HG02798 (cell line): Measurements from ENCODE around the gene PRSS53.

Experiments used
- ATAC-seq: cut with Tn5 transposase; IDR thresholded peaks from one replicate; pipeline ENCODE4 v1.9.1; 2021; ENCODE audit warnings: mild to moderate bottlenecking; ENCODE audit not compliant: unreplicated experiment, poor library complexity

The PRSS53 gene

DNA sequence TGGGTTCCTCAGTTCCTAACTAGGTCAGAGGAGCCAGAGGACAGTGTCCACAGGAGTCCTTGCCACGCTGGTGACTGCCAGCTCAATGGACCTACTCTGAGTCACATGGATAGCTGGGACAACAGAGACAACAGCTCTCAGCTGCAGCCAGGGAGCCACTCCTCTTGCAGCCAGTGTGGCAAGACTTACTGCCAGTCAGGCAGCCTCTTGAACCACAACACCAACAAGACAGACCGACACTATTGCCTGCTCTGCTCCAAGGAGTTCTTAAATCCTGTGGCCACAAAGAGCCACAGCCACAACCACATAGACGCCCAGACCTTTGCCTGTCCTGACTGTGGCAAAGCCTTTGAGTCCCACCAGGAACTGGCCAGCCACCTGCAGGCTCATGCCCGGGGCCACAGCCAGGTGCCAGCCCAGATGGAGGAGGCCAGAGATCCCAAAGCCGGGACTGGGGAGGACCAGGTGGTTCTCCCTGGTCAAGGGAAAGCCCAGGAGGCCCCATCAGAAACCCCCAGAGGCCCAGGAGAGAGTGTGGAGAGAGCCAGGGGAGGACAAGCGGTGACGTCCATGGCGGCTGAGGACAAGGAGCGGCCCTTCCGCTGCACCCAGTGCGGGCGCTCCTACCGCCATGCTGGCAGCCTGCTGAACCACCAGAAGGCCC, 7.9 kb downstream of the PRSS53 start:
- no peak for ATAC-seq

- ATAC-seq, result no peak
Measured at GRCh38 chr16:31080035-31080629, 8.6 kb downstream of the PRSS53 start.

GRCh38 chr16:31079342-31079944, 9.3 kb downstream of the PRSS53 start:
- ATAC-seq, result no peak

- ATAC-seq, result no peak
Measured at GRCh38 chr16:31078597-31079341, 10.0 kb downstream of the PRSS53 start.

DNA sequence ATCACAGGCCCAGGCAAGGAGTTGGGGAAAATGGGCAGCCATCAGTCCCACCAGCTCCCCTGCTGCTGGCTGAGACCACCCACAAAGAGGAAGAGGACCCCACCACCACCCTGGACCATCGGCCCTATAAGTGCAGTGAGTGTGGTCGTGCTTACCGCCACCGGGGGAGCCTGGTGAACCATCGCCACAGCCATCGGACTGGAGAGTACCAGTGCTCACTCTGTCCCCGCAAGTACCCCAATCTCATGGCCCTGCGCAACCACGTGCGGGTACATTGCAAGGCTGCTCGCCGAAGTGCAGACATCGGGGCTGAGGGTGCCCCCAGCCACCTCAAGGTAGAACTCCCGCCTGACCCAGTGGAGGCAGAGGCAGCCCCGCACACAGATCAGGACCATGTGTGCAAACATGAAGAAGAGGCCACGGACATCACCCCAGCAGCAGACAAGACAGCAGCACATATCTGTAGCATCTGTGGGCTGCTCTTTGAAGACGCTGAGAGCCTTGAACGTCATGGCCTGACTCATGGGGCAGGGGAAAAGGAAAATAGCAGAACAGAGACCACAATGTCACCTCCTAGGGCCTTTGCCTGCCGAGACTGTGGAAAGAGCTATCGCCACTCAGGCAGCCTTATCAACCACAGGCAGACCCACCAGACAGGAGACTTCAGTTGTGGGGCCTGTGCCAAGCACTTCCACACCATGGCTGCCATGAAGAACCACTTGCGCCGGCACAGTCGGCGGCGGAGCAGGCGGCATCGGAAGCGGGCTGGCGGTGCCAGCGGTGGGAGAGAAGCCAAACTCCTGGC, 10.9 kb downstream of the PRSS53 start:
- no peak for ATAC-seq

- ATAC-seq, result no peak
Measured at GRCh38 chr16:31077024-31077423, 11.7 kb downstream of the PRSS53 start.

- ATAC-seq, result no peak
Measured at GRCh38 chr16:31076319-31076718, 12.4 kb downstream of the PRSS53 start.

DNA sequence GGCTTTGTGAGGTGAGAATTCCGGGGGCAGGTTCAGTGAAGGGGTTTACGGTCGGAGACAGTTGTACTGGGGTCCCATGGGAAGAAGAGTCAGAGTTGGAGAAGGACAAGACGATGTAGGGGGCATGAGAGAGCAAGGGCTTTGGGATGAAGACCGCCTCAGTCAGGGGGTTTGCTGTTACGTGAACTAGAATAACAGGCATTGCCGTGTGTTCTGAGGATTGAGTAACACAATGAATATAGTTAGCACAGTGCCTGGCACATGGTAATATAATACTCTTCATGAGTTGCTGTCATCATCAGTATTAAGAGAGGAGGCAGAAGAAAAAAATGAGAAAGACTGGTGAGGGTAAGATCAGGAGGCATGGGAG, 13.9 kb downstream of the PRSS53 start:
- no peak for ATAC-seq

GRCh38 chr16:31073970-31074813, 14.6 kb downstream of the PRSS53 start, which contains the start of the genes ZNF646 and ZNF668:
Gene ZNF646 (plus strand): TSS chr16:31074422. CDS start chr16:31076325, 1,903 bp downstream.
Gene ZNF668 (minus strand): TSS chr16:31074240. CDS start chr16:31064459, 9,781 bp downstream.
- ATAC-seq, result peak; percentile 77

DNA sequence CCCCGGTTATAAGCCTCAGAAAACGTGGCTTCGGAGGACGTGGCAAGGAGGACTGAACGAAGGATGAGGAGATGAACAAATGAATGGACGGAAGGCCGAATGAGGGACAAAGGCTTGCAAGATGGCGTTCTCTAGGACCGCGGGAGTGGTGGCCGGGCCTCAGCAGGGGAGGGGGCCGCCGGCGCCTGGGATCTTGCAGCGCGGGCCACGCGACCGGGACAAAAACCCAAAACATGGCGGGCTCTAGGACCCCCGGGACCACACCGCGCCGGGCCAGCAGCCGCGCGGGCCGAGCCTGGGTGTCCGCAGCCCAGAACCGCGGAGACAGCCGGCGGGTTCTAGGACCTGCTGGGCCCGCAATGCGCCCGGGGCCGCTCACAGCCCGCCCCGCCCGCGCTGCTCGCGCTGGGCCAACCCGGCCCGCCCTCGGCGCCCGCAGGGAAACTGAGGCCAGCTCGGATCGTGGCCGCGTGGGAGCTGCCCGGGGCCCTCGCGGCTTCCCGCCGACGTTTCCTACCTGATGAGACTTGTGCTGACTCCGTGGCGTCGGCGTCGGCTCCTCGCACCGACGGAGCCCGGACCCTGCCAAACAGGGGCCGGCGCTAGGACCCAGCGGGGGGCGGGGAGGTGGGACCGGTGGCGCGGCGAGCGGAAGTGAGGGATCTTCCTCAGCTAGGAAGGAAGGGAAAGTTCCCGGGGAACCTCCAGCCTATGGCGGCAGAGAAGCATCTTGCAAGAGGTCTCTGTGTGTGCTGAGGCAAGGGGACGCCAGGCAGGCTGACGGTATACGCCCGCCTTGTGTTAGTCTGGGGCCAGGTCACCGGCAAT, 15.4 kb downstream of the PRSS53 start:
- peak; percentile 60 for ATAC-seq

GRCh38 chr16:31072540-31073141, 16.1 kb downstream of the PRSS53 start:
- ATAC-seq, result no peak

DNA sequence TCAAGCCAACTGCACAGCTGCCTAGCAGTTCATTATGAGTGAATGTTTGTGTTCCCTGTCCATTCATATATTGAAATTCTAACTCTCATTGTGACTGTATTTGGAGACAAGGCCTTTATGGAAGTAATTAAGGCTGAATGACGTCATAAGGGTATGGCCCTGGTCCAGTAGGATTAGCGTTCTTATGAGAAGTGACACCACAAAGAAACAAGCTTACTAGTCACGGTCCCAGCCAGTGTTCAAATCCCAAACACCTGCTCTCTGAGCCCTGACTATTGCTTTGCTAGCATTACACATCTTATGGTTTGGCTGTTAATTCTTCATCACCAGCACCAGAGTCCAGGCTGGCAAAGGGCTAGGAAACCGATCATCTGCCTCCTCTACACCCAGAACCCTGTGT, 16.9 kb downstream of the PRSS53 start:
- ATAC-seq, result no peak

DNA sequence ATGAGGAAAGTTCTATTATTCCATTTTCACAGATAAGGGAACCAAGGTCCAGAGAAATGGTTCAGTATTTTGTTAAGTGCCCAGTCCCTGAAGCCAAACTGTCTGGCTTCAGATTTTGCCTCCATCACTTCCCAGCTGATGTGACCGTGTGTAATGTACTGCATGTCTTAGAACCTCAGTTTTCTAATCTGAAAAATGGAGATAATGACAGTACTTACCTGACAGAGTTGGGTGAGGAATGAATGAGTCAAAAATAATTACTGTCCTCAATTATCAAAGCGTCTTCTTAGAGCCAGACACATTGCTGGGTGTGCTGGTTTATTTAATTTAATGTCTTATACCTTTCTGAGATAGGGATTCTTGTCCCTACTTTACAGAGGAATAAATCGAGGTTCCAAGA, 21.4 kb downstream of the PRSS53 start:
- ATAC-seq, result no peak

DNA sequence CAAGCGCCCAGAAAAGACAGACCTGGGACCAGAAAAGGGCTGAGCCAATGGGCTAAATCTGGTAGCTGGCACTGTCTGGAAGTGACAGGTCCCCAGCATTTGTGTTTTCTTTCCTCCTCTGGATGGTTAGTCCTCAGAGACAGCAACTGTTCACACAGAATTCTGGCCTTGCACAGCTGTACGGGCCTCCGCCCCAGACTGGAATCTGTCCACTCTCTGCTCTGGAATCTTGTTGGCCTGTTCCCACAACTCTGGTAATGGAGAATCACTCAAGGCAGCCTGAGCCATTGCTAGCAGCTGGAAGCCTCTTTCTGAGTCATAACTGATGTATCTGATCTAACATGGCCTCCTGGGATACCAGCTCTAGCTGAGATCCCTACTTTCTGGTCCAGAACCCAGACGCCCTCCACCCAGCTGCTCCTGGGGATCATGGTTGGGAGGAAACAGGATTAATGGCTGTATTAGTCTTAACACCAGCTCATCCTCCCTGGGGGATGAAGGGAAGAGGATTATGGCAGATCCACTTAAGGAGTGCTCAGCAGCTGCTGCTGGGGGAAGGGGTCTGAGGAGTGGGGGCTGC, 23.8 kb downstream of the PRSS53 start:
- ATAC-seq, result no peak

GRCh38 chr16:31063843-31064611, 24.7 kb downstream of the PRSS53 start:
- ATAC-seq, result no peak

DNA sequence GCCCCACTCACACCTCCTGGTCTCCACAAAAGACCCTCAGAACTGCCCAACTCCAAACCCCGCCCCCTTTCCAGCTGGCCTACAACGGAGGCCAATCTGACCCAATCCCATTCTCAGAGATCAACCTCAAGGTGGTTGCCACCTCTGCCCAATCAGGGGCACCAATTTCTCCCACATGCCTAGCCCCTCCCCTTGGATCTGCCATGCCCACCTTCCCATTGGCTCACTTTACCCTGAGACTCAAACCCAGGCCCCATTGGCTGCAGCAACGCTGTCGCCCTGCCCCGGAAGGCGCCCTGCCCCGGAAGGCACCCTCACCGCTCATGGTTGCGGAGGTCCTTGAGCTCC, 25.3 kb downstream of the PRSS53 start:
- ATAC-seq, result no peak

DNA sequence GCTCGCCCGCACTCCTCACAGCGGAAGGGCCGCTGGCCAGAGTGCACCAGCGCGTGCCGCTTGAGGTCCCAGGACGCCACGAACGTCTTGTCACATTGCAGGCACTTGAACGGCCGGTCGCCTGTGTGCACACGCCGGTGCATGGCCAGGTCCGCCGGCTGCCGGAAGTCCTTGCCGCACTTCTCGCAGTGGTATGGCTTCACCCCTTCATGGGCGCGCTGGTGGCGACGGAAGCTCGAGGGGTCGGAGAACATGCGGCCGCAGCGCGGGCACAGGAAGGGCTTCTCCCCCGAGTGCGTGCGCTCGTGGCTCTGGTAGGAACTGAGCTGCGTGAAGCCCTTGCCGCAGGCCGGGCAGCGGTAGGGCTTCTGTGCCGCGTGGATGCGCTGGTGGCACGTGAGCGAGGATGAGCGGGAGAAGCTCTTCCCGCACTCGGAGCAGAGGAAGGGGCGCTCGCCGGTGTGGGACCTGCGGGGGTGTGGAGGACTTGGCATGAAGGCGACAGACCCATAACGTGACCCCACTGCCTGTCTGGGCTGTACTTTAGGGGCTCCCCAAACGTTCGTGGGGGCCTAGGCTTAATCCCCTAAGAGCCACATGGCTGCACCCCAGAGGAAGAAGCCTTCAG, 26.8 kb downstream of the PRSS53 start:
- ATAC-seq, result no peak
